Measurements from ENCODE around the gene ADGRD2.

DNA sequence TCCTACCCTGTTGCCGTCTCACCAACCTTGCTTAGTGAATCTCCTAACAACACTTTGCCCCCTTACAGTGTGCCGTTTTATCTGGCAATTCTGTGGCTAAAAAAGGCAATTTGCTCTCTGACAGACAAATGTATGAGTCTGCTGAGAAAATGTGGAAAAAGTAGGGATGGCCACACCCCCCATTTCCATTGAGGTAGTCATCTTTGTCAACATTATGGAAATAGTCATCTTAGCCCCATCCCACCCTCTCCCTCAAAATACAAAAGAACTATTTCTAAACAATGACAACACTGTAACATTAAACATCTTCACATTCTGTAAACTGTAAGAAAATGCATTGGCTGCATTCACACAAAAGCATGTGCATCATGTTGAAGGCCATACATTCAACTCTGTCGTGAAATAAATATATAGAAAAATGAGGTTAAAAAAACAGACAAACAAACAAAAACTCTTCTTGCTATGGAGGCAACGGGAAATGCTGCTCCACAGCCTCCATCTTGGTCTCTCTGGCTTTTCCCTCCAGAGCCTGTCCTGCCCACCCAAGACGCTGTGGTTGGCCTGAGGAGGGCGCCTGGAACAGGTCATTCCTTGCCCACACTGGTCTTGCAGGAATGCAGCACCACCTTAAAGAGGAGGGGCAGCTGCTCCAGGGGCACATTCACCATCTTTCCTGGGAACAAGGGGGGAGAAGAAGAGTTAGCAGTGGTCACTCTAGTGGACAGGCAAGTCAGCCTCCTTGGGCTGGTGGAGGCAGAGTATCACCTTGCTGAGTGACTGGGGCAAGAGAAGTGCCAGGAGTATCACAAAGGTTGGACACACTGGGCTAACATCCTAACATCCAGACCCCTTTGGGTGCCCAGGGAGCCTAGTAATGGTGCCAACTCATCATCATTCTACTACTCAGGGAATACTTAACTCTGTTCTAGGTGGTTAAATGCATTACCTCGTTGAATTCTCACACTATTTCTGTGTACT lies 72.2 kb downstream of the ADGRD2 start:
- TF ChIP-seq, protein P1, sequence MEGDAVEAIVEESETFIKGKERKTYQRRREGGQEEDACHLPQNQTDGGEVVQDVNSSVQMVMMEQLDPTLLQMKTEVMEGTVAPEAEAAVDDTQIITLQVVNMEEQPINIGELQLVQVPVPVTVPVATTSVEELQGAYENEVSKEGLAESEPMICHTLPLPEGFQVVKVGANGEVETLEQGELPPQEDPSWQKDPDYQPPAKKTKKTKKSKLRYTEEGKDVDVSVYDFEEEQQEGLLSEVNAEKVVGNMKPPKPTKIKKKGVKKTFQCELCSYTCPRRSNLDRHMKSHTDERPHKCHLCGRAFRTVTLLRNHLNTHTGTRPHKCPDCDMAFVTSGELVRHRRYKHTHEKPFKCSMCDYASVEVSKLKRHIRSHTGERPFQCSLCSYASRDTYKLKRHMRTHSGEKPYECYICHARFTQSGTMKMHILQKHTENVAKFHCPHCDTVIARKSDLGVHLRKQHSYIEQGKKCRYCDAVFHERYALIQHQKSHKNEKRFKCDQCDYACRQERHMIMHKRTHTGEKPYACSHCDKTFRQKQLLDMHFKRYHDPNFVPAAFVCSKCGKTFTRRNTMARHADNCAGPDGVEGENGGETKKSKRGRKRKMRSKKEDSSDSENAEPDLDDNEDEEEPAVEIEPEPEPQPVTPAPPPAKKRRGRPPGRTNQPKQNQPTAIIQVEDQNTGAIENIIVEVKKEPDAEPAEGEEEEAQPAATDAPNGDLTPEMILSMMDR (IDR thresholded peaks at IDR 0.05) = no peak
- TF ChIP-seq POLR2A (IDR thresholded peaks at IDR 0.05) (no peak), POLR2AphosphoS5 (IDR thresholded peaks at IDR 0.05) (no peak)

Data from breast epithelium (tissue), 3 donors.